ENCODE data around the gene ASPN.

The ASPN gene

DNA sequence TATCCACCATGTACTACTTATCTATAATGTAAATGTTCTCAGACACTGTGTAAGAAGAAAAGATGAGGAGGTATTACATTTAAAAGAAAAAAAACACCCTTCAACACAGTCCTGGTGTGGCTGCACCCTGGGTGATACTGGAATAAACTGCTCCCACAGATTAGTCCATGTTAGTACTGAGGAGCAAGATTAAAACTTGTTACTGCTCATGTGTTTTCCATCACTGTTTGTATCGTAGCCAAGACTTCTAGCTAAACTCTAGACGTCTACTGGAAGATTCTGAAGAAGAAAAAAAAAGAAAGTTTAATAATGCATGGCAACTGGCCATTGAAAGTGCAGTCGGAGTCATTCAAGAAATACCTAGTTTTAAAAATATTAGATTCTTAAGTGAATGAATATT is at the start of gene ASPN:
Gene ASPN (minus strand): TSS at position 178 of the 400 bp plus-strand sequence.
- no peak for DNase-seq

GRCh38 chr9:92530893-92531292 is 48.6 kb upstream of the ASPN start:
- DNase-seq: no peak

DNA sequence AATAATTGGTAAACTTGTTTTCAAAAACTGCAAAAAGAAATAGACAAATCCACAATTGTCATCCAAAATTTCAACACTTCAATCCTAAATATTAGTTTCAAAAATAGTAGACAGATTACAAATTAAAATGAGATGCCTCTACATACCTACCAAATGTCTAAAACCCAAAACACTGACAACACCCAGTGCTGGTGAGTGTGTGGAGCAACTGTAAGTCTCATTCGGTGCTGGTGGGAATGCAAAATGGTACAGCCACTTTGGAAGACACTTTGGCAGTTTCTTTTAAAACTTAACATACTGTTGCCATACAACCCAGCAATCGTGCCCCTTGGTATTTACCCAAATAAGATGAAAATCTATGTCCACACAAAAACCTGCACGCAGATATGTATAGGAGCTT is 46.8 kb upstream of the ASPN start:
- DNase-seq: no peak

- DNase-seq: no peak
Observed at GRCh38 chr9:92528522-92528849, 46.2 kb upstream of the ASPN start.

DNA sequence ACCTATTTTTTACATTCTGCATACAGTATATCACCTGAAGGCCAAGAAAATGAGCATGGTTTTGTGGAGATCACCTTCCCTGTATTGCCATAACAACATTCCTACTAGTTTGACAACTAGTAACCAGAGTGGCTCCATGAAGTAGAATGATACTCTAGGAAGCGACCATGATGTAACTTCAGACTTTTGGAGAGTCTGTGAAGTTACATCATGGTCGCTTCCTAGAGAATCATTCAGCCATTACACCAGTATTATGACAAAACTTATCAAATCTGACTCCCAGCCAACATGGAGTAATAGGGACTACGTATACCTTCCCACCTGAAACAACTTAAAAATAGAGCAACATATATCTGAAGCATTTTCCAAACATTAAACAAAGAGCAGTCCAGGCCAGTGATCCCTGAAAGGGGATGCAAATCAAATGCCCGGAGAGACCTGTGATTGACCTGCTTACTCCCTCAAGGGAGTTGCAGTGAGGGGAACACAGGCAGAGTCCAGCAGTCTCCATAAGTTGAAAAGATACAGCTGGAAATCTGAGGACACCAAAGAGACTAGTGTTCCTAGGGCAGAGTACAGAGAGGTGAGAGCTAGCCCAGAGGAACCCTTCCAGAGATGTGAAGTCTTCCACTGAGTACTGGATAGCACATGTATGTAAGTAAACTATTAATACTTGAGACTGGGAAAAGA is 45.7 kb upstream of the ASPN start:
- DNase-seq: no peak

- no peak for DNase-seq
Observed at GRCh38 chr9:92527291-92527828, 45.1 kb upstream of the ASPN start.

GRCh38 chr9:92525306-92525705 is 43.0 kb upstream of the ASPN start:
- DNase-seq: no peak

GRCh38 chr9:92524881-92525280 is 42.6 kb upstream of the ASPN start:
- no peak for DNase-seq

- no peak for DNase-seq
Observed at GRCh38 chr9:92522983-92523970, 41.0 kb upstream of the ASPN start.

- no peak for DNase-seq
Observed at GRCh38 chr9:92520837-92521236, 38.5 kb upstream of the ASPN start.

DNA sequence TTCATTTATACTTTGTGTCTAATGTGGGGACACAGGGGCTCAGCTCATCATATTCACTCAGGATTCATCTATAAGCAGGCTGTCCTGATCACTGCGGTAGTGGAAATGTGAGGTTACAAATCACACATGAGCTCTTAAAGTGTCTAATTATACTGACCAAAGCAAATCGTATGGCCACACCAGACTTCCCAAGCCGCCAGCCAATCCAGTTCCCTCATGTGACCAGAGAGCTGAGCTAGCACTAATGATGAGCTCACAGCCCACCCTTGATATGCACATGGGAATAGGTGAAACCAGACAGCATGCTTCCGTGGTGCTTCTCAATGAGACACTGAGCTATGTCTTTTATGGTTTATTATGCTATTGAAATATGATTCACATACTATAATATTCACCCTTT is 35.9 kb upstream of the ASPN start:
- DNase-seq: no peak

- no peak for DNase-seq
Observed at GRCh38 chr9:92517046-92517445, 34.7 kb upstream of the ASPN start.

DNA sequence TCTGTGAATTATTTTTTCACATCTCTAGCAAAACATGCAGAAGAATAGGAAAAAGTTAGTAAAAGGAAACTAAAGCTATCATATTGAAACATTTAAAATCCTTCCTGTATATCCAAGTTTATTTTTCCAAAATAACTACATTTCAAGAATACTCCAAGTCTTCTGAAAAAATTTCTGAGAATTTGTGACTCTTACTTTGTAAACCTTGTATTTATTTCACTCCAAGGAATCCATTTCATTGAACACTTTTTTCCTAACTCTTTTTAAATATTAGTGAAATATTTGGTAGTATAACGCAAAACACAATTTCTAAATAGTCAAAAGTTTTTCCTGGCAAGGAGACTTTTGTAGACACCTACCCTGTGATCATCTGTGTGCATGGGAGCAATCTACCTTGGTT is 34.2 kb upstream of the ASPN start:
- DNase-seq: no peak

DNA sequence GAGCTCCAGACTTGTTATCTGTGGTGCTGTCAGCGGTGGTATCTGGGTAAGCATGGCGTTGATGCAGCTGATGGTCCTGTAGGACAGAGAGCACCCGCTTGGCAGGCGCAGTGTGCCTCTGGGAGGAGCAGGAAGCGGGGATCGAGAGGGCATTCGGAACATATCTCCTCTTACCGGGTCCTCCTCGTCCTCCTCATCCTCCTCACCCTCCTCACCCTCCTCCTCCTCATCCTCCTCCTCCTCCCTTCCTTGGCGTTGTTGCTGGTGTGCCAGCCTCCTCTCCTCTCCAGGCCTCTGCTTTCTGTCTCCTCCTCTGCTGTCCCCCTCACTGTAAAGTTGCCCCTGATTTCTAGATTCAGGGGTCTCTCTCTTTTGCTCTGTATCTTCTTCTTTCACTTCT is 32.3 kb upstream of the ASPN start:
- no peak for DNase-seq

DNA sequence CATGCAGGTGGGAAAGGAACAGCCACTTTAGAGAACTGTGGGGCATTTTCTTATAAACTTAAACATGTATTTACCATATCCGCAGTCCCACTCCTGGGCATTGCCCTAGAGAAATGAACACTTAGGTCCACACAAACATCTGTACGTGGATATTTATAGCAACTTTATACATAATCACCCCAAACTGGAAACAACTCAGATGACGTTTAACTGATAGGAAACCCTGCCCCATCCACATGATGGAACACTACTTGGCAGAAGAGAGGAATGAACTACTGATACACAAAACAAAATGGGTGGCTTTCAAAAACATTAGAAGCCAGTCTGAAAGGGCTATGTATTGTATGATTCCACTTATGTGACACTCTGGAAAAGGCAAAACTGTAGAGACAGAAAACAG is 31.0 kb upstream of the ASPN start:
- no peak for DNase-seq

- no peak for DNase-seq
Observed at GRCh38 chr9:92512622-92513021, 30.3 kb upstream of the ASPN start.

- DNase-seq: no peak
Observed at GRCh38 chr9:92510747-92511146, 28.4 kb upstream of the ASPN start.

GRCh38 chr9:92509050-92509449 is 26.7 kb upstream of the ASPN start:
- DNase-seq: no peak

DNA sequence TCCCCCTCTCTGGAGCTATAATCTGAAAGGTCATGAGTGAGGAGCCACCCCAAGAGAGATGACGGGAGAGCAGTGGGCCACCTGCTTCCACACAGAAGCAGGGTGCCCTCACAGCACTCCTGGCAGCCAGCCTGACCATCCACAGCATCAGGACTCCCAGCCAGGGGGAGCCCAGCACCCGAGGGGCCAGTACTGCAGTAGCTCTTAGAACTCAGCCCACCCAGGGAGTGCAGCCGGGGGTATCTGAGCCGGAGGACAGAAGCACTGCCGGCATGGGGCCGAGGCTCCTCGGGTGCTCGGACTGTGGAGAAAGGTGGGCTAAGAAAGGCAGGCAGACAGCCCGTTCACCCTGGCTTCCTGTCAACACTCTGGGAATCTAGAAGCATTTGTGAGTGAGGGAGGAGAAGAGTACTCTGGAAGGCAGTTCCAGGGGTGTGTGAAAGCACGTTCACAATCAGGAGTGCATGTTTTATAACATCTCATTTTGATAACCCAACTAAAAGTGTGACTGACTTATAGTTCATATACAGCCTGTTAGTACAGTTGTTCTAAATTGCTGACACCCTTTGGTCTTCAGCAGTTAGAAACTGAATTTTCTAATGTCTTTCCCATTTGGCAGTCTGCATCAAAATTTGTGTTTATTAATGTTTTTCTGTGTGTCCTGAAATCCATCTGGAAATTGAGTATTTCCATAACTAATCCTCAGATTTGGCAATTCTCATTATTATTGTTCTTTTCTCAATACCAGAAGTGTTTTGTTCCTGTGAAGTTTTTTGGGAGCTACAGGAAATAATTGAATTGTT is 25.9 kb upstream of the ASPN start:
- DNase-seq: no peak

GRCh38 chr9:92507496-92507895 is 25.2 kb upstream of the ASPN start:
- no peak for DNase-seq

DNA sequence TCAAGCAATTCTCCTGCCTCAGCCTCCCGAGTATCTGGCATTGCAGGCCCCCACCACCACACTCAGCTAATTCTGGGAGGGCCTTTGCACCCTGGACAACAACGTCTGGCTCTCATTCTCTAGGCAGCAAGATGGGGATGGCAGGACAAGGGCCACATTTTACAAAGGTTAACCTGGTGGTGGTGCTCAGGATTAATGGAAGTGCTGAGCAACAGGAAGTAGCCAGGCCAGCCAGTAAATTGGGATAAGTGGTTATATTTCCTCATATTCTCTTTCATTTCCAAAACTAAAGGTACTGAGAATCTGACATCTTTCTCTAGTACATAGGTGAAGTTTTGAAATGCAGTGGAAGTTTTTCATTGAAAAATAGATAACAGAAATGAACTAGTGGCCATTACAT is 24.7 kb upstream of the ASPN start:
- no peak for DNase-seq

DNA sequence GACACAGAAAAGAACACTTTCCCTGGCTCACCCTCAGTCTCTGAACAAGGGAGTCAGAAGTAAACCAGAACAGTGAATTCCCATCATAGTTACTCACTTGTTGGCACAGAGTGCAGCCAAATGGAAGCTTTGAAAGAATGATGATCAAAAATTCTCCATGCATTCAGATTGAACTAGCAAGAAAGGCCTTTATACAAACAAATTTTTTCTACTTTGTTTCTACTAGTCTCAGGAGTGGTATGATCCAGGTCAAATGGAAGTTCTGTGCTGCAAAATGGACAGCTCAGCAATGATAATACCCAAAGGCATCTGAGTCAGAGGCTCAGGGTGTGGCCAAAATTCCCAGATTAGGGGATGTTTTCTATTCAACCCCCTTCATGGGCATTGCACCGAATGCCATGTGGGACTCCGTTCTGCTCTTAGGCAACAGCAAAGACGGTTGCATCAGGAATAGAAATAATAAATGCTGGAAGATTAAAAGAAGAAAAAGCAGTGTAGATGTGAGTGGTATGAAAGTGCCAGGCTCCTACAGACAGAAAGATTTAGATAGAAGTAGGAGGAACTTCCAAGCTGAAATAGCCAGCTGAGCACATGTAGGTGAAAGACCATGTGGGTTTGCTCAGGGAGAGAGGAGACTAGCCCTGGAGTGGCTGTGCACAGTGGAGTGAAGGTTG is 24.0 kb upstream of the ASPN start:
- no peak for DNase-seq

DNA sequence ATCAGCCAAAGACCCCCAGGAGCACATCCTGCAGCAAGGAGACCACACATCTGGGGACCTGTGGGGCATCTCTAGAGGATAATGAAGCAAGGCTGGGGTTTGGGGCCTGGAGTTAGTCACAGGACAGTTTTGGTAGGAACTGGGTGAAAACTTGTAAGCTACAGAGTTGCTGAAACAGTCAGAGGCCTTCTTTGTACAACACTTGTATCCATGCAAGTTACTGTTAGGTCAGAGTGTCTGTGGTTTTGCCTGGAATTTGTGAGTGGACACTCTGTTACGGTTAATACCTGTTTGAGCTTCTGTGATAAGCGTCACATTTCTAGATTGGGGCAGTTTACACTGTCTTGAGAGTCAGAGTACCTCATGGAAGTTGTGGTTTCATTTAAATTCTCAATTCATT is 22.6 kb upstream of the ASPN start:
- no peak for DNase-seq
